Nephron progenitor cell (in vitro differentiated cells): ENCODE results near the gene NACAD.

ENCODE experiments used
- DNase-seq: peaks from one replicate; pipeline ENCODE4 v3.0.0; 2021
- H3K27ac Mint-ChIP-seq: 2 replicates; pipeline ENCODE4 v1.8.0; 2021; ENCODE audit warnings: mild to moderate bottlenecking, moderate library complexity, mixed read lengths
- H3K27me3 Mint-ChIP-seq: 2 replicates; pipeline ENCODE4 v1.8.0; 2021; ENCODE audit warnings: mild to moderate bottlenecking, low read depth, mixed read lengths; ENCODE audit not compliant: poor library complexity
- H3K36me3 Mint-ChIP-seq: 2 replicates; pipeline ENCODE4 v1.8.0; 2021; ENCODE audit warnings: low read depth, mixed read lengths
- H3K4me1 Mint-ChIP-seq: 2 replicates; pipeline ENCODE4 v1.8.0; 2021; ENCODE audit warnings: mixed read lengths
- H3K4me3 Mint-ChIP-seq: 2 replicates; pipeline ENCODE4 v1.8.0; 2021; ENCODE audit warnings: mild to moderate bottlenecking, moderate library complexity, mixed read lengths
- H3K9me3 Mint-ChIP-seq: 2 replicates; pipeline ENCODE4 v1.8.0; 2021; ENCODE audit warnings: mild to moderate bottlenecking, moderate library complexity, mixed read lengths
- TF ChIP-seq, protein P1 (sequence below): fragments of 200-600 bp; sonication (generic); IDR thresholded peaks from 2 replicates; pipeline ENCODE4 v1.5.0; 2021; ENCODE audit warnings: antibody characterized with exemption

Gene NACAD

GRCh38 chr7:45054442-45054841 lies 34.3 kb downstream of the NACAD start:
- Mint-ChIP-seq H3K27ac (no peak overlapping the region), H3K4me3 (no peak overlapping the region), H3K36me3 (peaks cover 53% of the 10 kb centered on the region), H3K4me1 (no peaks in the 10 kb centered on the region), H3K27me3 (no peaks in the 10 kb centered on the region), H3K9me3 (peaks cover 9% of the 10 kb centered on the region)
- no peak for DNase-seq
- TF ChIP-seq, protein P1, sequence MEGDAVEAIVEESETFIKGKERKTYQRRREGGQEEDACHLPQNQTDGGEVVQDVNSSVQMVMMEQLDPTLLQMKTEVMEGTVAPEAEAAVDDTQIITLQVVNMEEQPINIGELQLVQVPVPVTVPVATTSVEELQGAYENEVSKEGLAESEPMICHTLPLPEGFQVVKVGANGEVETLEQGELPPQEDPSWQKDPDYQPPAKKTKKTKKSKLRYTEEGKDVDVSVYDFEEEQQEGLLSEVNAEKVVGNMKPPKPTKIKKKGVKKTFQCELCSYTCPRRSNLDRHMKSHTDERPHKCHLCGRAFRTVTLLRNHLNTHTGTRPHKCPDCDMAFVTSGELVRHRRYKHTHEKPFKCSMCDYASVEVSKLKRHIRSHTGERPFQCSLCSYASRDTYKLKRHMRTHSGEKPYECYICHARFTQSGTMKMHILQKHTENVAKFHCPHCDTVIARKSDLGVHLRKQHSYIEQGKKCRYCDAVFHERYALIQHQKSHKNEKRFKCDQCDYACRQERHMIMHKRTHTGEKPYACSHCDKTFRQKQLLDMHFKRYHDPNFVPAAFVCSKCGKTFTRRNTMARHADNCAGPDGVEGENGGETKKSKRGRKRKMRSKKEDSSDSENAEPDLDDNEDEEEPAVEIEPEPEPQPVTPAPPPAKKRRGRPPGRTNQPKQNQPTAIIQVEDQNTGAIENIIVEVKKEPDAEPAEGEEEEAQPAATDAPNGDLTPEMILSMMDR, result no peak

GRCh38 chr7:45053941-45054340 lies 34.8 kb downstream of the NACAD start:
- Mint-ChIP-seq H3K27ac (no peak overlapping the region), H3K9me3 (peaks cover 9% of the 10 kb centered on the region), H3K27me3 (no peaks in the 10 kb centered on the region), H3K36me3 (peaks cover 53% of the 10 kb centered on the region), H3K4me3 (no peak overlapping the region), H3K4me1 (no peaks in the 10 kb centered on the region)
- no peak for DNase-seq
- TF ChIP-seq, protein P1, result no peak

- Mint-ChIP-seq H3K4me1 (no peaks in the 10 kb centered on the region), H3K9me3 (peaks cover 9% of the 10 kb centered on the region), H3K27ac (no peak overlapping the region), H3K27me3 (no peaks in the 10 kb centered on the region), H3K36me3 (peaks cover 51% of the 10 kb centered on the region), H3K4me3 (no peak overlapping the region)
- TF ChIP-seq, protein P1, result no peak
- no peak for DNase-seq
These were observed 35.4 kb downstream of the NACAD start for GRCh38 chr7:45053401-45053800.

- TF ChIP-seq, protein P1, result no peak
- no peaks in the 10 kb centered on the region for H3K27me3 Mint-ChIP-seq
- no peak for DNase-seq
- peaks cover 9% of the 10 kb centered on the region for H3K9me3 Mint-ChIP-seq
- H3K4me3 Mint-ChIP-seq, result no peak overlapping the region
- no peaks in the 10 kb centered on the region for H3K4me1 Mint-ChIP-seq
- no peak overlapping the region for H3K27ac Mint-ChIP-seq
- peaks cover 47% of the 10 kb centered on the region for H3K36me3 Mint-ChIP-seq
These were observed 36.8 kb downstream of the NACAD start for GRCh38 chr7:45052011-45052410.

DNA sequence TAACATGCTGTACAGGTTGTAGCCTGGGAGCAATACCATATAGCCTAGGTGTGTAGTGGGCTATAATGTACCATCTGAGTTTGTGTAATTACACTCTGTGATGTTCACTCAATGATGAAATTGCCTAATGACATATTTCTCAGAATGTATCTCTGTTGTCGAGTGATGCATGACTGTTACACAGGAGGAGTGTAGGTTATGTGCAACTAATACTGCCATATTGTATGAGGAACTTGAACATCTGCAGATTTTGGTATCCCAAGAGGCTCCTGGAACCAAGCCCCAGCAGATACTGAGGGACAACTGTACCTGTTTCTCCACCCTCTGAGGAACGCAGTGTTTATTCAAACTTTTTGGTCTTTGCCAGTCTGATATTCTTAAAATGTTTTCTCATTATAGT lies 38.6 kb downstream of the NACAD start:
- no peak for DNase-seq
- Mint-ChIP-seq H3K27ac (no peak overlapping the region), H3K27me3 (no peaks in the 10 kb centered on the region), H3K4me1 (no peaks in the 10 kb centered on the region), H3K9me3 (peaks cover 4% of the 10 kb centered on the region), H3K4me3 (no peak overlapping the region), H3K36me3 (peaks cover 42% of the 10 kb centered on the region)
- TF ChIP-seq, protein P1, result no peak

DNA sequence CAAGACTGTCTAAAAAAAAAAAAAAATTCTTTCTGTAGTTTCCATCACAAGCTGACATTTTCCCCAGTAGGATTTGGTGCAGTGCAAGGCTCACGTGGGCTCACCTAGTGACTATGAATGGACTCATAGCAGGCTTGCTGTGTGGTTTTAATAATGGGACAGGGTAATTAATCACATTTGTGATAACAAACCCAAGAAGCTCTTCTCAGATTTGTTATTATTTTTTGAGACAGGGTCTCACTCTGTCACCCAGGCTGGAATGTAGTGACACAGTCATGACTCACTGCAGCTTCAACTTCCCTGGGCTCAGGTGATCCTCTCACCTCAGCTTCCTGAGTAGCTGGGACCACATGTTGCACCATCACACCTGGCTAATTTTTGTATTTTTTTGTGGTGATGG lies 40.0 kb downstream of the NACAD start:
- no peak for DNase-seq
- Mint-ChIP-seq H3K4me3 (no peak overlapping the region), H3K27me3 (no peaks in the 10 kb centered on the region), H3K36me3 (peaks cover 45% of the 10 kb centered on the region), H3K4me1 (no peaks in the 10 kb centered on the region), H3K27ac (no peak overlapping the region), H3K9me3 (no peaks in the 10 kb centered on the region)
- TF ChIP-seq, protein P1, result no peak
